ENCODE results near the gene NINJ2.

NINJ2 gene

GRCh38 chr12:604956-605355 is 58.3 kb downstream of the NINJ2 start:
- ChIA-PET POLR2A (no interaction called here), CTCF (interaction anchor here (0.8 to 5.2 kb wide), 3 partner anchors 29 to 146 kb away, joined by 6 to 27 read pairs (median 8); partner anchors contain the start of gene WNK1)

DNA sequence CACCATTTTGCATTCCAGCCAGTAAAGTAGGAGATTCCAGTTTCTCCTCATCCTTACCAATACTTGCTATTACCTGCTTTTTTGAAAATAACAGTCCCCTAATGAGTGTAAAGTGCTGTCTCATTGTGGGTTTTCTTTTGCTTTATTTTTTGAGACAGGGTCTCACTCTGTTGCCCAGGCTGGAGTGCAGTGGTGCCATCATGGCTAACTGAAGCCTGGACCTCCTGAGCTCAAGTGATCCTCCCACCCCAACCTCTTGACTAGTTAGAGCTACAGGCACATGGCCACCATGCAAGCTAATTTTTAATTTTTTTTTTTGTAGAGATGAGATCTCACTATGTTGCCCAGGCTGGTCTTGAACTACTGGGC is 60.6 kb downstream of the NINJ2 start:
- no peak overlapping the region for H3K4me3 ChIP-seq (ENCODE audit: low read depth, low read length)
- DNase-seq (ENCODE audit: low read depth, low spot score) = no peak
- CTCF ChIA-PET = interaction anchor here (0.7 to 2.6 kb wide), 3 partner anchors 11 to 149 kb away, joined by 3 to 8 read pairs (median 7); partner anchors contain the start of gene WNK1
- POLR2A ChIA-PET = no interaction called here
- TF ChIP-seq, protein P1, sequence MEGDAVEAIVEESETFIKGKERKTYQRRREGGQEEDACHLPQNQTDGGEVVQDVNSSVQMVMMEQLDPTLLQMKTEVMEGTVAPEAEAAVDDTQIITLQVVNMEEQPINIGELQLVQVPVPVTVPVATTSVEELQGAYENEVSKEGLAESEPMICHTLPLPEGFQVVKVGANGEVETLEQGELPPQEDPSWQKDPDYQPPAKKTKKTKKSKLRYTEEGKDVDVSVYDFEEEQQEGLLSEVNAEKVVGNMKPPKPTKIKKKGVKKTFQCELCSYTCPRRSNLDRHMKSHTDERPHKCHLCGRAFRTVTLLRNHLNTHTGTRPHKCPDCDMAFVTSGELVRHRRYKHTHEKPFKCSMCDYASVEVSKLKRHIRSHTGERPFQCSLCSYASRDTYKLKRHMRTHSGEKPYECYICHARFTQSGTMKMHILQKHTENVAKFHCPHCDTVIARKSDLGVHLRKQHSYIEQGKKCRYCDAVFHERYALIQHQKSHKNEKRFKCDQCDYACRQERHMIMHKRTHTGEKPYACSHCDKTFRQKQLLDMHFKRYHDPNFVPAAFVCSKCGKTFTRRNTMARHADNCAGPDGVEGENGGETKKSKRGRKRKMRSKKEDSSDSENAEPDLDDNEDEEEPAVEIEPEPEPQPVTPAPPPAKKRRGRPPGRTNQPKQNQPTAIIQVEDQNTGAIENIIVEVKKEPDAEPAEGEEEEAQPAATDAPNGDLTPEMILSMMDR (IDR thresholded peaks at IDR 0.05; ENCODE audit: insufficient read depth, low read length, missing control alignments) = no peak

More at GRCh38 chr12:604956-605355, 58.3 kb downstream of the NINJ2 start:
- TF ChIP-seq, protein P1 (IDR thresholded peaks at IDR 0.05; ENCODE audit: insufficient read depth, low read length, missing control alignments) = no peak
- no peak overlapping the region for H3K4me3 ChIP-seq (ENCODE audit: low read depth, low read length)
- no peak for DNase-seq (ENCODE audit: low read depth, low spot score)

DNA sequence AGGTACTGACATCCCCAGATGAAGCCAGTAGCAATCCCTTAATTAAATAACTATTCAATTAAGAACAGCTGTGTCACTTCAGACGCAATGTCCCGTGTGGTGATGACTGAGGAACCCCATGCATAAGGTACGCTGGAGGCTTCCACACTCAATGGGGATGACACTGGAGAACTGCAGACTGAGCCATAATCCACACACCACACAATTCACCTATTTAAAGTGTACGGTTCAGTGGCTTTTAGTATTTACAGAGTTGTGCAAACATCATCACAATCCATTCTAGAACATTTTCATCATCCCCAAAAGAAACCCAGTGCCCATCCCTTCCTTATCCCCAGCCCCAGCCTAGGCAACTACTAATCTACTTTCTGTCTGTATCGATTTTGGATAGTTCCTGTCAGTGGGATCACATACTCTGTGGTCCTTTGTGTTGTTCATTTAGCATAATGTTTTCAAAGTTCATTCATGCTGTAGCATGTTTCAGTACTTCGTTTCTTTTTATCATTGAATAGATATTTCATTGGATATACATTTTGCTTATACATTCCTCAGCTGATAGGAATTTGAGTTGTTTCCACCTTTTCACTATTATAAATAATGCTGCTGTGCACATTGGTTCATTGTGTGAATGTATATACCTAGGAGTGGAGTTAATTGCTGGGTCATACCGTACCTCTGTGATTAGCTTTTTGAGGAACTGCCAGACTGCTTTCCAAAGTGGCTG is 61.1 kb downstream of the NINJ2 start:
- no peak overlapping the region for H3K4me3 ChIP-seq (ENCODE audit: low read depth, low read length)
- CTCF ChIA-PET = interaction anchor here (0.6 to 2.6 kb wide), 4 partner anchors 10 to 149 kb away, joined by 3 to 8 read pairs (median 5); partner anchors contain the start of gene WNK1
- no peak for DNase-seq (ENCODE audit: low read depth, low spot score)
- TF ChIP-seq, protein P1 (IDR thresholded peaks at IDR 0.05; ENCODE audit: insufficient read depth, low read length, missing control alignments) = no peak
- POLR2A ChIA-PET = no interaction called here

GRCh38 chr12:599756-600155 is 63.5 kb downstream of the NINJ2 start:
- ChIA-PET CTCF (interaction anchor here (1.1 kb wide), 3 partner anchors 24 to 152 kb away, joined by 4 to 5 read pairs (median 4); no protein-coding TSS in a partner anchor), POLR2A (no interaction called here)
- TF ChIP-seq, protein P1 (IDR thresholded peaks at IDR 0.05; ENCODE audit: insufficient read depth, low read length, missing control alignments) = no peak
- no peak for DNase-seq (ENCODE audit: low read depth, low spot score)
- H3K4me3 ChIP-seq (ENCODE audit: low read depth, low read length) = no peak overlapping the region

GRCh38 chr12:597926-598568 is 65.2 kb downstream of the NINJ2 start:
- ChIA-PET POLR2A (no interaction called here), CTCF (interaction anchor here (0.8 to 1.7 kb wide), 4 partner anchors 20 to 148 kb away, joined by 3 to 7 read pairs (median 4); no protein-coding TSS in a partner anchor)
- no peak for DNase-seq (ENCODE audit: low read depth, low spot score)
- no peak overlapping the region for H3K4me3 ChIP-seq (ENCODE audit: low read depth, low read length)
- TF ChIP-seq, protein P1 (IDR thresholded peaks at IDR 0.05; ENCODE audit: insufficient read depth, low read length, missing control alignments) = no peak

Data from AG04449 (cell line).